Endodermal cell (in vitro differentiated cells): ENCODE data around the gene ALS2CL. TPM values are rescaled to one million over a fixed set of nuclear protein-coding genes. Genes with fewer than 3 reads are reported as not detected.
A peak's percentile ranks its signal among the peaks of the same experiment; 100 is the strongest.

Experiments
- DNase-seq: peaks from one replicate; pipeline ENCODE4 v3.0.0-alpha.2; 2017
- H3K27ac ChIP-seq: 2 replicates; pipeline ENCODE4 v1.5.1; 2013; ENCODE audit warnings: mild to moderate bottlenecking, low read depth, low read length, moderate library complexity
- H3K27me3 ChIP-seq: 2 replicates; pipeline ENCODE4 v1.6.1; 2013; ENCODE audit warnings: mild to moderate bottlenecking, low read length, moderate library complexity; ENCODE audit not compliant: insufficient read depth, control insufficient read depth, poor library complexity, severe bottlenecking
- H3K36me3 ChIP-seq: 2 replicates; pipeline ENCODE4 v1.7.0; 2013; ENCODE audit warnings: mild to moderate bottlenecking, low read length, moderate library complexity; ENCODE audit not compliant: control insufficient read depth, insufficient read depth
- H3K4me1 ChIP-seq: one replicate; pipeline ENCODE4 v1.7.0; 2013; ENCODE audit warnings: low read length; ENCODE audit not compliant: control insufficient read depth, insufficient read depth
- H3K4me3 ChIP-seq: 2 replicates; pipeline ENCODE4 v1.5.1; 2013; ENCODE audit warnings: mild to moderate bottlenecking, low read length, moderate library complexity
- H3K9ac ChIP-seq: 2 replicates; pipeline ENCODE4 v1.6.1; 2013; ENCODE audit warnings: mild to moderate bottlenecking, low read length, moderate library complexity; ENCODE audit not compliant: poor library complexity, severe bottlenecking; ENCODE audit errors: extremely low read depth
- H3K9me3 ChIP-seq: 2 replicates; pipeline ENCODE4 v1.6.1; 2013; ENCODE audit warnings: mild to moderate bottlenecking, low read length, moderate library complexity; ENCODE audit not compliant: control insufficient read depth
- H3K27ac Mint-ChIP-seq: 2 replicates; pipeline ENCODE4 v1.8.0; 2020; ENCODE audit warnings: mixed read lengths
- H3K27me3 Mint-ChIP-seq: 2 replicates; pipeline ENCODE4 v1.8.0; 2021; ENCODE audit warnings: mild to moderate bottlenecking, mixed read lengths; ENCODE audit not compliant: insufficient read depth
- H3K36me3 Mint-ChIP-seq: 2 replicates; pipeline ENCODE4 v1.8.0; 2020; ENCODE audit warnings: low read depth, mixed read lengths
- H3K4me1 Mint-ChIP-seq: 2 replicates; pipeline ENCODE4 v1.8.0; 2020; ENCODE audit warnings: mixed read lengths
- H3K4me3 Mint-ChIP-seq: 2 replicates; pipeline ENCODE4 v1.8.0; 2020; ENCODE audit warnings: mild to moderate bottlenecking, moderate library complexity, mixed read lengths
- H3K9me3 Mint-ChIP-seq: 2 replicates; pipeline ENCODE4 v1.8.0; 2020; ENCODE audit warnings: mild to moderate bottlenecking, mixed read lengths
- CTCF ChIP-seq: fragments of 200-600 bp; sonication (generic); conservative IDR thresholded peaks from 2 replicates; pipeline ENCODE4 v1.5.0; 2021; ENCODE audit warnings: antibody characterized with exemption, mild to moderate bottlenecking
- WGBS, 2 experiments: methylation state at CpG; one replicate each; pipeline versions ENCODE4 v1.1.5 to v1.1.7; 2013; ENCODE audit warnings: missing lambda C conversion rate in 2 of 2, mixed read lengths in 1 of 2; ENCODE audit not compliant: insufficient coverage in 1 of 2, insufficient read length in 1 of 2; 5-methylcytosine and 5-hydroxymethylcytosine counted together
- total RNA-seq, 2 donors: library from RNA; stranded (reverse); fragmentation: NEBNext Ultra II Directional in 1 of 2; extraction: Animal tissue kit (Norgen Biotek cat#: 25700) in 1 of 2; gene quantifications; 2 replicates in 1 of 2; 3 replicates in 1 of 2; pipeline ENCODE4 v1.2.1, GENCODE V29; 2021

ALS2CL gene
- total RNA-seq, 2 donors from 2014 or later = 8.9 to 20.8 TPM

DNA sequence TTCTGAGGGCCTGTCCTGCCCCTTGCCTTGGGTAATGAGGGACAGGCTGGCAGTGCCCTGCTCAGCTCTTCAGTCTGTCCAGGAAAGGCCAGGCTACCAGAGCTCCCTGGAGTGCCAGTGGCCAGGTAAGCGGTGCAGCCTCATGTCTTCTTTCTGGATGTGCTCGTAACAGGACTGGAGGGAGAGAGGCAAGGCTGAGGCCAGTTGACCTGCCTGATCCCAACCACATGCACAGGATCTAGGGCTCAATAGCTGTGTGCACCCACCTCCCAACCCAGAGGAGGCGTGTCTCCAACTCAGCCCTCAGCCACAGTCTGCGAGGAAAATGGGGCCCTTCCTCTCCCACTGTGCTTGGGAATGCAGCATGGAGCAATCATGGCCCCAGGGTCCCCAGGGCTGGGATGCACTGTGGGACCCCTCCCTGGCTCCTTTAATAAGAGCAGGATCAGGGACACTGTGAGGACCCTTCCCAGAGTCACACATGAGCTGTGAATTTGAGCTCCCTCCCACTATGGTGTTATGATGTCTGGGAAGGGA is 22.5 kb downstream of the ALS2CL start:
- H3K9ac ChIP-seq = no peak overlapping the region

GRCh38 chr3:46670000-46670890 is 23.2 kb downstream of the ALS2CL start:
- no peak overlapping the region for H3K27ac ChIP-seq
- Mint-ChIP-seq H3K36me3 (peaks cover 3% of the 10 kb centered on the region), H3K4me1 (no peaks in the 10 kb centered on the region), H3K4me3 (no peak overlapping the region), H3K27ac (no peak overlapping the region), H3K27me3 (no peaks in the 10 kb centered on the region), H3K9me3 (no peaks in the 10 kb centered on the region)
- no peak for TF ChIP-seq CTCF
- H3K27me3 ChIP-seq = no peaks in the 10 kb centered on the region
- no peaks in the 10 kb centered on the region for H3K36me3 ChIP-seq
- H3K9ac ChIP-seq = no peak overlapping the region
- H3K4me3 ChIP-seq = no peak overlapping the region
- WGBS, 2 experiments = 88 to 100% methylated on average over 2 to 17 of the region's 17 CpGs
- H3K9me3 ChIP-seq = no peaks in the 10 kb centered on the region
- peak; percentile 33 for DNase-seq
- H3K4me1 ChIP-seq = no peaks in the 10 kb centered on the region

More for the DNA sequence above, 22.5 kb downstream of the ALS2CL start:
- no peaks in the 10 kb centered on the region for H3K4me1 ChIP-seq
- no peaks in the 10 kb centered on the region for H3K27me3 ChIP-seq
- H3K36me3 ChIP-seq = no peaks in the 10 kb centered on the region
- Mint-ChIP-seq H3K36me3 (peaks cover 3% of the 10 kb centered on the region), H3K4me1 (no peaks in the 10 kb centered on the region), H3K27ac (no peak overlapping the region), H3K27me3 (no peaks in the 10 kb centered on the region), H3K4me3 (no peak overlapping the region), H3K9me3 (no peaks in the 10 kb centered on the region)
- no peak overlapping the region for H3K4me3 ChIP-seq
- H3K27ac ChIP-seq = no peak overlapping the region
- H3K9me3 ChIP-seq = no peaks in the 10 kb centered on the region
- peak; percentile 44 for DNase-seq
- no peak for TF ChIP-seq CTCF
- WGBS, 2 experiments = 91 to 92% methylated on average over 2 to 4 of the region's 4 CpGs

- no peaks in the 10 kb centered on the region for H3K27me3 ChIP-seq
- H3K4me1 ChIP-seq = no peaks in the 10 kb centered on the region
- H3K4me1 Mint-ChIP-seq = no peaks in the 10 kb centered on the region
- no peak for TF ChIP-seq CTCF
- H3K27ac Mint-ChIP-seq = no peak overlapping the region
- H3K9me3 Mint-ChIP-seq = no peaks in the 10 kb centered on the region
- WGBS, 2 experiments = 90 to 100% methylated on average over 2 to 9 of the region's 9 CpGs
- H3K4me3 Mint-ChIP-seq = no peak overlapping the region
- no peaks in the 10 kb centered on the region for H3K36me3 ChIP-seq
- no peak overlapping the region for H3K4me3 ChIP-seq
- no peaks in the 10 kb centered on the region for H3K27me3 Mint-ChIP-seq
- no peaks in the 10 kb centered on the region for H3K9me3 ChIP-seq
- H3K27ac ChIP-seq = no peak overlapping the region
- H3K9ac ChIP-seq = no peak overlapping the region
- peaks cover 2% of the 10 kb centered on the region for H3K36me3 Mint-ChIP-seq
- DNase-seq = peak; percentile 35
Measured at GRCh38 chr3:46669191-46669999, 24.1 kb downstream of the ALS2CL start.
